ENCODE data around the gene INA. TPM values are rescaled to one million over a fixed set of nuclear protein-coding genes. Genes with fewer than 3 reads are reported as not detected.

The INA gene
- 4.8 and 5.4 TPM in 2 replicates for polyA plus RNA-seq (2012; rRNA removed)
- 5.3 and 6.9 TPM in 2 replicates for polyA plus RNA-seq (2012; cell fraction: cytosol; rRNA removed)
- 3.2 and 3.4 TPM in 2 replicates for polyA plus RNA-seq (2012; cell fraction: nucleus; rRNA removed)

GRCh38 chr10:103276896-103277712, at the start of gene INA:
Gene INA, plus strand, starts transcription at chr10:103277138. Its CDS starts 74 bp downstream, at chr10:103277212.
- peak; percentile 97 for DNase-seq
- POLR2A ChIA-PET: interaction anchor here (0.5 to 2.7 kb wide), 12 partner anchors 9 to 1457 kb away, joined by 3 to 19 read pairs (median 3); partner anchors contain the start of genes NT5C2 and PCGF6
- Histone ChIP-seq H3K4me2 (peak within 1 kb of the TSS; percentile 88), H4K20me1 (ENCODE audit: insufficient read depth) (peaks cover 22% of the 10 kb centered on the region), H3K9ac (peak within 1 kb of the TSS; percentile 34; the same call in 1 of the 2 replicates), H3F3A (replicated peaks; ENCODE audit: insufficient read depth) (peaks cover 20% of the 10 kb centered on the region), H3K4me3 (ENCODE audit: low read depth in 2 of 2, low read length in 1 of 2) (peak within 1 kb of the TSS; percentile 54 to 61), H3K79me2 (ENCODE audit: insufficient read depth) (no peaks in the 10 kb centered on the region), H3K9me3 (no peaks in the 10 kb centered on the region), H3K4me1 (ENCODE audit: control insufficient read depth in 1 of 2, insufficient read depth in 2 of 2, low read depth in 1 of 2, low read length in 1 of 2) (peaks cover 10 to 27% of the 10 kb centered on the region in 2 experiments), H3K27ac (ENCODE audit: low read depth in 2 of 2, low read length in 1 of 2) (peak within 1 kb of the TSS in 1 of 2 experiments; percentile 78; a peak in 2 of 4 replicates), H3K9me2 (peaks cover 5% of the 10 kb centered on the region; the same call in 1 of the 2 replicates), H2AFZ (ENCODE audit: low read depth) (peak within 1 kb of the TSS; percentile 59; the same call in 1 of the 2 replicates), H3K36me3 (replicated peaks in 1 of 2; ENCODE audit: control insufficient read depth in 1 of 2, insufficient read depth in 2 of 2, low read length in 1 of 2) (no peaks in the 10 kb centered on the region), H3K27me3 (ENCODE audit: insufficient read depth) (peaks cover 6% of the 10 kb centered on the region; the same call in 1 of the 2 replicates)
- CTCF ChIA-PET: interaction anchor here (1.1 to 2.3 kb wide), 7 partner anchors 10 to 360 kb away, joined by 3 to 10 read pairs (median 4); partner anchors contain the start of gene NT5C2
- 5% methylated on average over 48 of the region's 105 CpGs for WGBS (ENCODE audit: low lambda C conversion rate)
- peak; percentile 51; the same call in 1 of the 2 replicates for TF ChIP-seq REST (IDR thresholded peaks at IDR 0.05; ENCODE audit: low read depth, low read length)
- no peak for TF ChIP-seq USF1 (IDR thresholded peaks at IDR 0.05; ENCODE audit: borderline replicate concordance, low read depth)
- TF ChIP-seq NFIC (IDR thresholded peaks at IDR 0.05; ENCODE audit: borderline replicate concordance): no peak
- no peak for TF ChIP-seq GABPA (IDR thresholded peaks at IDR 0.05; ENCODE audit: low read depth)
- peak; percentile 78 for TF ChIP-seq MAX (IDR thresholded peaks at IDR 0.05; ENCODE audit: low read depth)
- peak; percentile 1; the same call in 1 of the 2 replicates for TF ChIP-seq MXI1 (IDR thresholded peaks at IDR 0.05; ENCODE audit: low read depth, low read length)
- TF ChIP-seq TCF12 (IDR thresholded peaks at IDR 0.05): no peak
- peak; percentile 47; the same call in 1 of the 2 replicates for TF ChIP-seq NRF1 (IDR thresholded peaks at IDR 0.05; ENCODE audit: low read depth, low read length)
- TF ChIP-seq EZH2phosphoT487 (IDR thresholded peaks at IDR 0.05; ENCODE audit: borderline replicate concordance, low read depth): no peak
- TF ChIP-seq CHD2 (IDR thresholded peaks at IDR 0.05; ENCODE audit: low read length, partially characterized antibody): peak; percentile 74
- no peak for TF ChIP-seq TAF1 (IDR thresholded peaks at IDR 0.05; ENCODE audit: borderline replicate concordance, low read depth, low read length)
- TF ChIP-seq POLR2AphosphoS5 (IDR thresholded peaks at IDR 0.05; ENCODE audit: low read depth, low read length): peak; percentile 23; the same call in 1 of the 2 replicates
- TF ChIP-seq SMC3 (IDR thresholded peaks at IDR 0.05; ENCODE audit: low read depth, low read length): no peak
- no peak for TF ChIP-seq ELF1 (IDR thresholded peaks at IDR 0.05)
- no peak for TF ChIP-seq SIN3A (IDR thresholded peaks at IDR 0.05; ENCODE audit: borderline replicate concordance, low read depth, low read length)

Data from SK-N-SH (cell line).